GM12864 (cell line): ENCODE results near the gene DIP2C.

Source experiments
- DNase-seq: peaks from one replicate; pipeline ENCODE4 v3.0.0-alpha.2; 2011; ENCODE audit warnings: low read depth
- H3K4me3 ChIP-seq: 2 replicates; pipeline ENCODE4 v1.5.1; 2011; ENCODE audit warnings: mild to moderate bottlenecking, low read depth, low read length, control low read depth
- TF ChIP-seq, protein P1 (sequence below): IDR thresholded peaks from 2 replicates; pipeline ENCODE4 v1.5.1; 2011; ENCODE audit warnings: low read depth, mild to moderate bottlenecking, moderate library complexity, low read length, control low read depth, inconsistent platforms; ENCODE audit errors: missing control alignments

DIP2C gene

DNA sequence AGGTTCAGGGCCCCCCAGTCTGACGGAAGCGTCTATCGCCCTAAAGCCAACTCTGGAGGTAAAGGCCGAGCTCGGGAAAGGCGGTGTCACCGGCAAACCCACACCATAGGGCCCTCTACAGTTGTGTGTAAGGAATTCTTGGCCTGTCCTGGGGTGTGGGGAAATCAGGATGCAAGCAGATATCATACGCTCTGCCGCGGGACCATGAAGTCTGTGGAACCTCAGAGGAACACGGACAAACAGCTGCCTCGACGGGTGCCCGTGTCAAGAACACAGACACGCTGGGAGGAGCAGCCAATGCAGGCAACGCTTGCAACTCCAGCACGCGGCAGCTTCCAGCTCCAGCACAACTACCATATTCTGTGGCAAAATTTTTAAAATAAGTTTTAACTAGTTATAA lies 157.9 kb downstream of the DIP2C start:
- TF ChIP-seq, protein P1, sequence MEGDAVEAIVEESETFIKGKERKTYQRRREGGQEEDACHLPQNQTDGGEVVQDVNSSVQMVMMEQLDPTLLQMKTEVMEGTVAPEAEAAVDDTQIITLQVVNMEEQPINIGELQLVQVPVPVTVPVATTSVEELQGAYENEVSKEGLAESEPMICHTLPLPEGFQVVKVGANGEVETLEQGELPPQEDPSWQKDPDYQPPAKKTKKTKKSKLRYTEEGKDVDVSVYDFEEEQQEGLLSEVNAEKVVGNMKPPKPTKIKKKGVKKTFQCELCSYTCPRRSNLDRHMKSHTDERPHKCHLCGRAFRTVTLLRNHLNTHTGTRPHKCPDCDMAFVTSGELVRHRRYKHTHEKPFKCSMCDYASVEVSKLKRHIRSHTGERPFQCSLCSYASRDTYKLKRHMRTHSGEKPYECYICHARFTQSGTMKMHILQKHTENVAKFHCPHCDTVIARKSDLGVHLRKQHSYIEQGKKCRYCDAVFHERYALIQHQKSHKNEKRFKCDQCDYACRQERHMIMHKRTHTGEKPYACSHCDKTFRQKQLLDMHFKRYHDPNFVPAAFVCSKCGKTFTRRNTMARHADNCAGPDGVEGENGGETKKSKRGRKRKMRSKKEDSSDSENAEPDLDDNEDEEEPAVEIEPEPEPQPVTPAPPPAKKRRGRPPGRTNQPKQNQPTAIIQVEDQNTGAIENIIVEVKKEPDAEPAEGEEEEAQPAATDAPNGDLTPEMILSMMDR, result no peak
- no peak for DNase-seq
- no peak overlapping the region for H3K4me3 ChIP-seq

DNA sequence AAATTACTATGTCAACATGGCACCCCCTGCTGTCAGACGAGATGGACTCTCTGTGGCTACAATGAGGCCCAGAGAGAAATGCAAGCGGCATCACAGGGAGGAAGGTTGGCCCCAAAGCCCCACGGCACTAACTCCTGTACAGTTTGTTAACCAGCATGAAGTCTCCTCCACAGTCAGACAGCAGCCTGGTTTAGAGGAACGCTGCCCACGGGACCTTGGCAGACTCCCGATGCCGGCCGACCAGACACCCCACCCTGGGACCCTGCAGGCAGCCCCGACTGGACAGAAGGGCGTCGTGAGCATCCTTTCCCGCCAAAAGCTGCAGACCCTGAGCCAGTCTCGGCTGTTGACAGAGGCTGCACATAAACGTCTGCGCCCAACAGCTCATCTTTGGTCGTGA lies 158.8 kb downstream of the DIP2C start:
- H3K4me3 ChIP-seq, result no peak overlapping the region
- TF ChIP-seq, protein P1, result no peak
- DNase-seq, result no peak

DNA sequence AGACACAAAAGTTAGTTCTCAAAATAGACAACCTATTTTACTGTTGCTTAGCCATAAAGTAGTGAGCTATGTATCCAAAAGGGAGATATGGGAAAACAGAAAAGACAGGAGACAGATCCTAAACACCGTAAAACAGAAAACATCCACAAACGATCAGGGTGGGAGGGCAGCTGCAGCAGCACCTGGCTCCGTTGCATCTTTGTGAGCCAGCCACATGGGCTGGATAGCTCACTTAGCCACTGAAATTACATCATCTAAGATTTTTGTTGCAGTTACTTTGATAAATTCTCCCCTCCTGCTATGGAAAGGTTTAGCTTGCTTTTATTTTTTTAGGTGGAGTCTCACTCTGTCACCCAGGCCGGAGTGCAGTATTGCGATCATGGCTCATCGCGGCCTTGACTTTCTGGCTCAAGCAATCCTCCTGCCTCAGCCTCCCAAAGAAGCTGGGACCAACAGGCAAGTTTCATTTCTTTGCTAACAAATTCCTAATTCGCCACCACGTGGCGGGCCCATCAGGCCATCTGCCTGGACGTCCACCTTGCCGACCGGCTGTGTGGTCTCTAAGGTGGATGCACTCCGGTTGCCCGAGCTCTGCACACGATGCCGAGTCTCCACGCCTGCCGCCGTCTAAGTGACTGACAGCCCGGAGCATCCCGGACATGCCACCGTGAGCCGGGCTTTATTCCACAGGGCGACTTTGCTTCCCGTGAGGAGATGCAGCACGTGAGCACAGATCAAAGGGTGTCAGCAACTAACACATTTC lies 159.8 kb downstream of the DIP2C start:
- H3K4me3 ChIP-seq, result no peak overlapping the region

DNA sequence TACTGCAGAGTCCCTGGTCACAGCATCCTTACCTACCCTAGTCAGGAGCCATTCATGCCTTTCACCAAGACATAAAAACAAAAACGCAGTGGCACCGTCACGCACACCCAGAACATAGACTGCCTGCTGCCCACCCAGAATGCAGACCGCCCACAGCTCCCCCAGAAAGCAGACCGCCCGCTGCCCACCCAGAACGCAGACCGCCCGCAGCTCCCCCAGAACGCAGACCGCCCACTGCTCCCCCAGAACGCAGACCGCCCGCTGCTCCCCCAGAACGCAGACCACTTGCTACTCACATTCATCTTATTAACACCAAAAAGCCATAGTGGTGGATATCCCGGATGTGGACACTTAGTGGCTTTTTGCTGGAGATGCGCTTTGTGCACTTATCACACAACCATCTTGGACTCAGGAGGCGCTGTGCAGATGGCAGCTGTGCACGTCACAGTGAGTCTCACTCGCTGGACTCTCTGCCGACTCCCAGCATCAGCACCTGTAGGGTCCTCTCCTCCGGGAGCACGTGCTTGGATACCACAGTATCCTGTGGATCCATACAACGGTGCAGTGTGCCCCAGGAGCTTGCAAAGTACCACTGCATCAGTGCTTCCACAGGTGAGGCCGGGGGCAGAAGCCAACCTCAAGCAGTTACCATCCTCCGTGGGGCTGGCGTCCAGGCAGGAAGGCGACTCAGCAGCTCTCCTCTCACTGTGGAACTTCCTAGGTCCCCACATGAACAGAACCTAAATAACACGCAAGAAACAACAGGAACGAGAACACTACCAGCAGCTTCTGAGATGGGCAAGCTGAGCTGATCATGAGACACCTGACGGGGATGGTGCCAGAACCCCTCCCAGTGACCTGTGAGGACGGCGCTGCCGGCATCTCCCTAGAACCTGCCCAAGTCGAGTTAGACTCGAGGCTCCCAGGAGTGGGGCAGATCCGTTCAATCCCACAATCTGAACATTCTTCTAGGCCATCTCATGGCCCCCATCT lies 161.0 kb downstream of the DIP2C start:
- no peak for DNase-seq
- H3K4me3 ChIP-seq, result no peak overlapping the region
- TF ChIP-seq, protein P1, result no peak

More for the DNA sequence above, 159.8 kb downstream of the DIP2C start:
- TF ChIP-seq, protein P1, result no peak
- DNase-seq, result no peak

DNA sequence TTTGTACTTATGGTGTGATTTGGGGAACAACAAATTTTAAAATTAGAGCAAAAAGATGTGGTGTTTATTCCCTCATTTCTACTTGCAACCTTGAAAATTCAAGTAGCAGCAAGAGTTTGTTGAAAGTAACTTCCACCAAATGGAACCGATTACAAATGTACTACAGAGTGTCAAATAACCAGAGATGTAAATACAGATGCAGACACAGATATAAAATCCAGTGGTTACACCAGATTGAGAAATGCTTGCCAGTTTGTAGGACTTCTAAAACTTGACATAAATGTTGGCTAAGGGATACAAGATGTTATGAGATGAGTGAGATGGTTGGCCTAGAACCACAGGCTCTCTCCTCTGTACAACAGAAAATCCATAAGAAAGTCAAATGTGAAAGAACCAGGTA lies 162.1 kb downstream of the DIP2C start:
- TF ChIP-seq, protein P1, result no peak
- no peak for DNase-seq
- no peak overlapping the region for H3K4me3 ChIP-seq

DNA sequence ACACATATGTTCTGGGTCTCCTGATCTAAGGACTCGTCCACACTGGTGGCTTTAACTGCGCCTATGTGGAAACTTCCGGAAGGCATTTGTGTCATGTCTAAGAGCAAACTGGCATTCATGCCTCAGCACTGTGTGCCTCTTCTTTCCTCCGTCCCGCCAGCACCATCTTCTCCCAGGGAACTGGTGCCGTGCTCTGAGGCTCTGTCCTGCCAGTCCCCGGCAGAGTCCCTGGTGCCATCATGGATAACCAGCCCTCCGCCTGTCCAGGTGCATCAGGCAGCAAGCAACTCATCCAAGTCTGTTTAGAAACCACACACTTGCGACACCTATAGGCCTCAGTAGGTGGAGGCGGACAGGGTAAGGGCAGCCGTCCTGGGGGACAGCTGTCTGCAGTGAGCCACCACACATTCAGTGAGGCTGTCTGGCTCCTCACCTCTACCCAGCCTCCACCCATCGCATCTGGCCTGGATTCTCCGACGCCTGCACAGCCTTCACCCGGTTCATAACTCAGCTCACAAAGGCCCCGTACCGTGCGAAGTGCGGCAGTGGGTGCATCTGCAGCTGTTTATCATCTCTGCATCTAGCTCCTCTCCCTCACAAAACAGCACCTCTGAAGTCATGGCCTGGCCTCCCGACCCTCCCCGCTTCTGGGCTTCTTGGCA lies 162.7 kb downstream of the DIP2C start:
- H3K4me3 ChIP-seq, result no peak overlapping the region
- TF ChIP-seq, protein P1, result no peak
- DNase-seq, result no peak
